Effector memory CD4-positive, alpha-beta T cell (primary cell): ENCODE measurements around the gene MEGF10.

Experiments used
- DNase-seq, 3 donors: peaks; one replicate each; pipeline ENCODE4 v3.0.0-alpha.2; 2020
- H3K27ac ChIP-seq: 2 replicates; pipeline ENCODE4 v1.7.0; 2013; ENCODE audit warnings: mild to moderate bottlenecking, low read length, moderate library complexity; ENCODE audit not compliant: insufficient read depth, poor library complexity, severe bottlenecking
- H3K27me3 ChIP-seq: replicated peaks from 2 replicates; pipeline ENCODE4 v1.7.0; 2013; ENCODE audit warnings: mild to moderate bottlenecking, low read length; ENCODE audit not compliant: insufficient read depth, control insufficient read depth, poor library complexity, severe bottlenecking
- H3K36me3 ChIP-seq: 2 replicates; pipeline ENCODE4 v1.7.0; 2013; ENCODE audit warnings: mild to moderate bottlenecking, low read length, moderate library complexity; ENCODE audit not compliant: control insufficient read depth, insufficient read depth
- H3K4me1 ChIP-seq: 2 replicates; pipeline ENCODE4 v1.7.0; 2013; ENCODE audit warnings: low read length, mild to moderate bottlenecking; ENCODE audit not compliant: control insufficient read depth, insufficient read depth, poor library complexity, severe bottlenecking
- H3K4me3 ChIP-seq: 2 replicates; pipeline ENCODE4 v1.7.0; 2013; ENCODE audit warnings: low read length, low read depth, mild to moderate bottlenecking; ENCODE audit not compliant: insufficient read depth, poor library complexity, severe bottlenecking
- H3K9me3 ChIP-seq: 2 replicates; pipeline ENCODE4 v1.7.0; 2013; ENCODE audit warnings: mild to moderate bottlenecking, low read length, moderate library complexity; ENCODE audit not compliant: control insufficient read depth

The MEGF10 gene

DNA sequence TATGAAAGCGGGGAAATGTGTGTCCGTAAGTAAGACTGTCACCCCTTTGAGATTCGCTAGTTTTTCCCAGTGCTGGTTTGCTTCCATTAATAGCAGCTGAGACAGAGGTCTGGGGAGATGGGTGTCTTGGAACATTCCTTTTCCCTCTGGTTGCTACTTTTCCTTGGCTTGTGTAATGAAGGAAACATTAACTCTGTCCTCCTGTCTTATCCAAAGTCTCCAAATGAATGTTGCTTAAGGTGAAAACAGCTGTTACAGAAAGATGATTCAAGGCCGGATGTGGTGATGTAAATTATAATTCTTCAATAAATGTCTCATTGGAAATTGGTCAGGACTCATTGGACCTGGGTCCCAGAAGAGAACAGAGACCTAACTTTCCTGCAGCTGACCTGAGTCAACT is 50.0 kb downstream of the MEGF10 start:
- Histone ChIP-seq H3K9me3 (no peaks in the 10 kb centered on the region), H3K36me3 (no peaks in the 10 kb centered on the region), H3K4me1 (no peaks in the 10 kb centered on the region), H3K27ac (no peak overlapping the region), H3K4me3 (no peak overlapping the region), H3K27me3 (no peaks in the 10 kb centered on the region)
- DNase-seq, result no peak

DNA sequence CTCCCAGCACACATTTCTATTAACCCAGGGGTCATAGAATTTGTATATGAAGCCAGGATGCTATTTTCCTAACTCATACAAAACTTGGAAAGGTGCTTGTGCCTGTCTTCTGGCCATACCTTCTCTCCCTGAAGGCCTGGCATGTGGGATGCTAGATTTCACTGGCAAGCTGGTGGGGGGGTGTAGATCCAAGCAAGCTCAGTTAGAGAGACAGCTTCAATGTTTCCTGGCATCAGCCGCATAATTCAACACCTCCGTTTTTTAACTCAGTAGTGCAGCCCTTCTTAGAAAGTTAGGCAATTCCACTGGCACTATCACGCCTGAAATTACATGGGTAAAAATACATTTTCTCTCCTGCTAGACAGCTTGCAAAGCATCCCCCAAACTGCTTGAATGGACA is 51.8 kb downstream of the MEGF10 start:
- H3K27me3 ChIP-seq, result no peaks in the 10 kb centered on the region
- no peak overlapping the region for H3K27ac ChIP-seq
- no peak for DNase-seq
- H3K4me3 ChIP-seq, result no peak overlapping the region
- H3K9me3 ChIP-seq, result no peaks in the 10 kb centered on the region
- no peaks in the 10 kb centered on the region for H3K36me3 ChIP-seq
- H3K4me1 ChIP-seq, result no peaks in the 10 kb centered on the region

DNA sequence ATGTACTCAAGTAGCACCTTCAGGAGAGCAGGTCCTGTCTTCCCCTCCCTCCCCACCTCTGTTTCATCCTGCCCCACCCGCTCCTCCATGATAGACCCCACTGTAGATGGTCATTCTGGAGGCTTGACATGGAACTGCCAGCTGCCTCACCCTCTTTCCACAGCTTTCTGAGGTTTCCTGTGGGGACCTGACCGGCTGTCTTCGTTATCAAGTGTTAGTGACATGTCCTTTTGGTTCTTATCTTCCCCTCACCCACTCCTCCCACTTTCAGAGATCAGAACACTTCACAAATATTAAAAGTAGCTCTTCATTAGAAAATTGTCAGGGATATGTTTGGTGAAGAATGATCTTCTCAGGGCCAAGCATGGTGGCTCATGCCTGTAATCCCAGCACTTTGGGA is 52.7 kb downstream of the MEGF10 start:
- Histone ChIP-seq H3K4me3 (no peak overlapping the region), H3K4me1 (no peaks in the 10 kb centered on the region), H3K27ac (no peak overlapping the region), H3K36me3 (no peaks in the 10 kb centered on the region), H3K27me3 (no peaks in the 10 kb centered on the region), H3K9me3 (no peaks in the 10 kb centered on the region)
- no peak for DNase-seq

DNA sequence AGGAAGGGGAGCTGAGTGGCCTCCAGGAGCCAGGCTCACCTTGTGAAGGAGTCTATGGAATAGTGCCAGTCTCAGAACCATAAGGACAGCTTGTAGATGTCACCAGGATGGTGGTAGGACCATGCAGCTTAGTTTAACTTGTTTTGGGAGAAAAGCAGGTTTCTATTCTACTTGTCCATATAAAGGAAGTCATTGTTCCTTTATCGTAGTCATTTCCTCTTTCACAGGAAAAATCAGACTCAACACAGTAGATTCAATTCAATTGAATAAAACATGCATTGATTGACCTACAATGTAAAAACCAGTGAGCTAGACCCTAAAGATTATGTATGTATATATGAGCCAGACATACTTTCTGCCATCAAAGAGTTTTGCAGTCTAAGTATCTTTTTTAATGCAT is 53.3 kb downstream of the MEGF10 start:
- Histone ChIP-seq H3K9me3 (no peaks in the 10 kb centered on the region), H3K36me3 (no peaks in the 10 kb centered on the region), H3K27me3 (no peaks in the 10 kb centered on the region), H3K4me1 (no peaks in the 10 kb centered on the region), H3K4me3 (no peak overlapping the region), H3K27ac (no peak overlapping the region)
- no peak for DNase-seq

DNA sequence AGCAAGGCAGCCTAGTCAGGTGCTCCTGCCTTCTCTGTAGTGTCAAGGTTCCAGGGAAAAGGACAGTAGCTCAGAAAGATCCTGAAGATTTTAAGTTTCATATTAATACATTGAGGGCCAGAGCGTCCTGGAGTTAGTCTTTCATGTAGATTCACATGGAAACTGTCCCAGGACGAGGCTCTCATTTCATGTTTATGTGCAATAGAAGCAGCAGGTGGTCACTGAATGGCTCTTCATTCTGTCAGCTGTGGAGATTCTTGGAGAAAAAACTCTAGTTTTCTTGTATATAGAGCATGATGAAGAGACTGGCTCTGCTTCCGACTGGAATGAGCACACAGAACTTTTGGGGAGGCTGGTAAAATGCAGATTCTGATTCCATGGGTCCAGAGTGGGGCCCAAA is 54.3 kb downstream of the MEGF10 start:
- no peak overlapping the region for H3K27ac ChIP-seq
- no peaks in the 10 kb centered on the region for H3K27me3 ChIP-seq
- no peaks in the 10 kb centered on the region for H3K9me3 ChIP-seq
- H3K36me3 ChIP-seq, result no peaks in the 10 kb centered on the region
- no peak for DNase-seq
- no peak overlapping the region for H3K4me3 ChIP-seq
- no peaks in the 10 kb centered on the region for H3K4me1 ChIP-seq

DNA sequence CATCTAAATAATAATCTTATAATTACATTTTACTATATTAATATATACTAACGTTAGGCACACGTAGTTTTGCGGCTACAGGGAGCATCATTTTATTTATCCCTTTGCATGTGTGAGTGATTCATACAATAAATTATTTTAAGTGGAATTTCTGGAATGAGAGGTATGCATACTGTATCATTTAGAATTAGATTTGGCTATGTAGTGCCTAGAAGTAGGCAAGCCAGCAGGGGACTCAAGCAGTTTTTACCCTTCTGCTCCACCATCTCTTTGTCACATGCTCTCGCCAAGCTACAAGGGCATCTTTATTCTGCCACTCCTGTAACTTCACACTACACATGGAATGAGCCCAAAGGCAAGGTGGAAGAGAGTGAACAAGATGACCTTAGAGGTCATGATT is 60.8 kb downstream of the MEGF10 start:
- Histone ChIP-seq H3K9me3 (no peaks in the 10 kb centered on the region), H3K4me3 (no peak overlapping the region), H3K4me1 (no peaks in the 10 kb centered on the region), H3K27ac (no peak overlapping the region), H3K27me3 (no peaks in the 10 kb centered on the region), H3K36me3 (no peaks in the 10 kb centered on the region)
- no peak for DNase-seq

- Histone ChIP-seq H3K4me3 (no peak overlapping the region), H3K4me1 (no peaks in the 10 kb centered on the region), H3K27ac (no peak overlapping the region), H3K36me3 (no peaks in the 10 kb centered on the region), H3K27me3 (no peaks in the 10 kb centered on the region), H3K9me3 (no peaks in the 10 kb centered on the region)
- DNase-seq, result no peak
Measured at GRCh38 chr5:127352068-127352467, 61.5 kb downstream of the MEGF10 start.

DNA sequence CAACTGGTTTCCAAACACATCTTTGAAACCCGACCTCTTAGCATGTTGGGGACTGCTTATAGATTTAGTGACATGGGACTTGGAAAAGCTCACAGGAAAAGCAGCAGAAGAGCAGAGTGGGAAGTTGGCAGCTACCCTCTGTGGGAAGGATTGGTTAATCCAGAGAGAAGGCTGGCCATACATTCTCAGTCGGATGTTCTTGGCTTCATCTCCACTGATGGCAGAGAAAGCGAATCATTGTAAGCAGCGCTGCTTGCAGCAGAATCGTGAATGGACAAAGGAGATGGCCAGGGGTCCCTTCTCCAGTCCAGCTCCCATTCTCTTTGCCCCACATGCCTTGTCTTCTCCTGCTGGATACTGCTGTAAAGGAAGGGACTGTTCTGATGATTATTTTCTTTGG is 62.7 kb downstream of the MEGF10 start:
- H3K9me3 ChIP-seq, result no peaks in the 10 kb centered on the region
- no peak overlapping the region for H3K27ac ChIP-seq
- DNase-seq, result no peak
- H3K4me3 ChIP-seq, result no peak overlapping the region
- no peaks in the 10 kb centered on the region for H3K4me1 ChIP-seq
- H3K27me3 ChIP-seq, result no peaks in the 10 kb centered on the region
- no peaks in the 10 kb centered on the region for H3K36me3 ChIP-seq

- H3K4me3 ChIP-seq, result no peak overlapping the region
- H3K27ac ChIP-seq, result no peak overlapping the region
- no peak for DNase-seq
- no peaks in the 10 kb centered on the region for H3K36me3 ChIP-seq
- no peaks in the 10 kb centered on the region for H3K27me3 ChIP-seq
- no peaks in the 10 kb centered on the region for H3K9me3 ChIP-seq
- no peaks in the 10 kb centered on the region for H3K4me1 ChIP-seq
Measured at GRCh38 chr5:127353796-127354195, 63.2 kb downstream of the MEGF10 start.

GRCh38 chr5:127355337-127355736 is 64.7 kb downstream of the MEGF10 start:
- no peak overlapping the region for H3K27ac ChIP-seq
- H3K9me3 ChIP-seq, result no peaks in the 10 kb centered on the region
- no peaks in the 10 kb centered on the region for H3K4me1 ChIP-seq
- no peak for DNase-seq
- H3K27me3 ChIP-seq, result no peaks in the 10 kb centered on the region
- H3K36me3 ChIP-seq, result no peaks in the 10 kb centered on the region
- no peak overlapping the region for H3K4me3 ChIP-seq

DNA sequence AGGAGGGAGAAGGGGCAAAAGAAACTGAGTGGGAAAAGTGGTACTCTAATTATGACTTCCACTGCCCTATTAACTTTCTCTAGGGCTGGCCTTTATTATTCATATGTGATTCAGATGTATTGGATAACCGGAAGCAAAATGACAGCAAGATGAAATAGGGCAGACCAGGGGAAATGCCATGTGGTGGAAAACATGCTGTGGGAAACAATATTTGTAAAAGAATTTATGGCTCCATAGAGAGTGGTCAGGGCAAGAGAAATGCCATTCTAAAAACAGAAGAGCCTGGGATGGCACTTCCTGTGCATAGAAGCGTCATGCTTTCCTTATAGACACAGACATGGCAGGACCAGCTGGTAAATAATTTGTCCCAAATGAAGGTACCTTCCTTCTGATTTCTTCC is 67.7 kb downstream of the MEGF10 start:
- no peaks in the 10 kb centered on the region for H3K9me3 ChIP-seq
- no peaks in the 10 kb centered on the region for H3K4me1 ChIP-seq
- no peaks in the 10 kb centered on the region for H3K36me3 ChIP-seq
- no peak overlapping the region for H3K4me3 ChIP-seq
- no peak overlapping the region for H3K27ac ChIP-seq
- no peak for DNase-seq
- no peaks in the 10 kb centered on the region for H3K27me3 ChIP-seq
